GM12878 (cell line): Measurements from ENCODE around the gene S100A3. TPM values are rescaled to one million over a fixed set of nuclear protein-coding genes. Genes with fewer than 3 reads are reported as not detected.
"Not testable (repeated sequence)": the region's sequence is repeated elsewhere in the genome, so short reads cannot be mapped to it uniquely, and the experiment has no call there.

Experiments
- ATAC-seq: fragments of 200-7000 bp; cut with Tn5 transposase; 3 replicates; pipeline ENCODE4 v1.9.1; 2020; ENCODE audit warnings: mild to moderate bottlenecking, moderate library complexity
- BruUV-seq: library from RNA; stranded (reverse); fragments of 400-500 nt; replicated peaks from 2 replicates; lab custom pipeline; 2021; lab: Mats Ljungman, UMichigan
- CTCF ChIA-PET: fragments of 300-600 bp; sonication (Branson Sonifier 250); formaldehyde crosslinking; extraction: SDS; loops from one replicate; lab custom pipeline; 2021; ENCODE audit warnings: inconsistent platforms; lab: Yijun Ruan, JAX
- POLR2A ChIA-PET: fragments of 350-600 bp; formaldehyde crosslinking; extraction: SDS; loops from one replicate; lab custom pipeline; 2021; ENCODE audit warnings: inconsistent platforms; lab: Charles Lee
- RAD21 ChIA-PET: fragments of 300-600 bp; sonication (Branson Sonifier 250); formaldehyde crosslinking; loops from one replicate; lab custom pipeline; 2023; ENCODE audit warnings: antibody characterized with exemption; ENCODE audit not compliant: unreplicated experiment; lab: Charles Lee
- SMC1A ChIA-PET: fragments of 300-600 bp; sonication (Branson Sonifier 250); formaldehyde crosslinking; loops from one replicate; lab custom pipeline; 2023; ENCODE audit not compliant: unreplicated experiment, uncharacterized antibody; lab: Charles Lee
- DNase-seq: peaks from one replicate; pipeline ENCODE4 v3.0.0-alpha.2; 2011; ENCODE audit warnings: low read depth, low spot score
- FAIRE-seq: peaks from 3 replicates; lab custom pipeline; 2011; peaks lifted over from hg19 to GRCh38; lab: Jason Lieb, UNC
- H2AFZ ChIP-seq: 2 replicates; pipeline ENCODE4 v1.6.0; 2011; ENCODE audit warnings: low read depth, low read length, control low read depth; ENCODE audit not compliant: control insufficient read depth
- H3K27ac ChIP-seq: 2 replicates; pipeline ENCODE4 v1.5.1; 2011; ENCODE audit warnings: control low read depth; ENCODE audit not compliant: control insufficient read depth, insufficient read depth
- H3K27me3 ChIP-seq, 2 experiments: replicated peaks in 1 of 2; 2 replicates each; pipeline versions ENCODE4 v1.6.0 to v1.6.1; 2011; ENCODE audit warnings: low read length in 1 of 2; ENCODE audit not compliant: control insufficient read depth in 2 of 2, insufficient read depth in 2 of 2
- H3K36me3 ChIP-seq, 2 experiments: 2 replicates each; pipeline ENCODE4 v1.5.1; 2011; ENCODE audit warnings: low read length in 1 of 2; ENCODE audit not compliant: control insufficient read depth in 2 of 2, insufficient read depth in 2 of 2
- H3K4me1 ChIP-seq: 2 replicates; pipeline ENCODE4 v1.6.1; 2011; ENCODE audit warnings: mild to moderate bottlenecking, low read length, moderate library complexity, mixed read lengths; ENCODE audit not compliant: control insufficient read depth, insufficient read depth
- H3K4me2 ChIP-seq: 2 replicates; pipeline ENCODE4 v1.6.0; 2011; ENCODE audit warnings: control low read depth; ENCODE audit not compliant: control insufficient read depth, insufficient read depth
- H3K4me3 ChIP-seq: fragments of 200-600 bp; sonication (generic); 2 replicates; pipeline ENCODE4 v1.5.1; 2016
- H3K79me2 ChIP-seq: 2 replicates; pipeline ENCODE4 v1.6.0; 2011; ENCODE audit warnings: low read length; ENCODE audit not compliant: control insufficient read depth, insufficient read depth
- H3K9ac ChIP-seq: 2 replicates; pipeline ENCODE4 v1.8.0; 2011; ENCODE audit warnings: low read length, control low read depth, mixed read lengths; ENCODE audit not compliant: control insufficient read depth, insufficient read depth
- H3K9me3 ChIP-seq: replicated peaks from 3 replicates; pipeline ENCODE4 v1.5.1; 2011; ENCODE audit warnings: mild to moderate bottlenecking, low read length; ENCODE audit not compliant: control insufficient read depth, insufficient read depth
- H4K20me1 ChIP-seq: 2 replicates; pipeline ENCODE4 v1.6.0; 2011; ENCODE audit not compliant: control insufficient read depth, insufficient read depth
- EED ChIP-seq: sonication (generic); IDR thresholded peaks from 2 replicates; pipeline ENCODE4 v1.6.1; 2016; ENCODE audit warnings: antibody characterized with exemption, low read depth
- HCFC1 ChIP-seq: fragments of 150-350 bp; IDR thresholded peaks from 2 replicates; pipeline ENCODE4 v1.6.1; 2014; ENCODE audit warnings: low read length
- MYC ChIP-seq: IDR thresholded peaks from 2 replicates; pipeline ENCODE4 v1.6.1; 2011; ENCODE audit warnings: mild to moderate bottlenecking, low read length, moderate library complexity, inconsistent platforms; ENCODE audit not compliant: insufficient read depth, insufficient replicate concordance, insufficient read length, severe bottlenecking
- POLR2A ChIP-seq: IDR thresholded peaks from 2 replicates; pipeline ENCODE4 v1.6.1; 2011; ENCODE audit warnings: low read depth, mild to moderate bottlenecking, low read length
- POLR2AphosphoS2 ChIP-seq: IDR thresholded peaks from 2 replicates; pipeline ENCODE4 v1.6.1; 2011; ENCODE audit warnings: low read depth, mild to moderate bottlenecking, low read length, improper control_type of control experiment, moderate library complexity
- TBL1XR1 ChIP-seq: IDR thresholded peaks from 2 replicates; pipeline ENCODE4 v1.6.1; 2012; ENCODE audit warnings: low read depth, low read length, improper control_type of control experiment
- WGBS: methylation state at CpG from one replicate; pipeline ENCODE4 v1.1.6; 2016; ENCODE audit warnings: low lambda C conversion rate; ENCODE audit not compliant: insufficient replicate concordance, insufficient coverage; ENCODE audit errors: missing lambda C conversion rate; 5-methylcytosine and 5-hydroxymethylcytosine counted together
- in situ Hi-C: fragments of 300-500 bp; cut with MboI; formaldehyde crosslinking; loops from 9 replicates; pipeline ENCODE4 v1.14.3; 2018; ENCODE audit warnings: mixed read lengths
- intact Hi-C: fragments of 100-400 bp; cut with micrococcal nuclease; formaldehyde crosslinking; loops from one replicate; pipeline ENCODE4 v1.14.2; 2022; ENCODE audit not compliant: unreplicated experiment
- polyA plus RNA-seq, 11 experiments: library from polyadenylated mRNA; depleted of rRNA in 4 of 11; unstranded in 6 of 11; stranded (reverse) in 5 of 11; fragments of >200 nt; fragmentation: Nextera tagmentation in 4 of 11; fragmentation: Illumina TruSeq in 1 of 11; extraction: Ambion mirVana in 4 of 11; extraction: Trizol in 1 of 11; gene quantifications; 1 replicate in 1 of 11; 2 replicates in 10 of 11; pipeline versions ENCODE4 v1.2.1 to v1.2.3, GENCODE V29; 2011 to 2016; ENCODE audit warnings: inconsistent platforms in 2 of 11, missing spikeins in 2 of 11, low read depth in 1 of 11
- total RNA-seq, 4 experiments: library from RNA; depleted of rRNA in 3 of 4; stranded (reverse); fragments of >200 nt in 3 of 4; fragmentation: Illumina TruSeq in 1 of 4; extraction: Trizol in 1 of 4; gene quantifications; 2 replicates each; pipeline versions ENCODE4 v1.2.1 to v1.2.3, GENCODE V29; 2013 to 2021

Gene S100A3
- total and polyA plus RNA-seq, 10 of the 15 experiments (the other 5 are each of a cell fraction or from before 2014, with no cell fraction given): 0.32 to 0.45 TPM; not detected in 8

DNA sequence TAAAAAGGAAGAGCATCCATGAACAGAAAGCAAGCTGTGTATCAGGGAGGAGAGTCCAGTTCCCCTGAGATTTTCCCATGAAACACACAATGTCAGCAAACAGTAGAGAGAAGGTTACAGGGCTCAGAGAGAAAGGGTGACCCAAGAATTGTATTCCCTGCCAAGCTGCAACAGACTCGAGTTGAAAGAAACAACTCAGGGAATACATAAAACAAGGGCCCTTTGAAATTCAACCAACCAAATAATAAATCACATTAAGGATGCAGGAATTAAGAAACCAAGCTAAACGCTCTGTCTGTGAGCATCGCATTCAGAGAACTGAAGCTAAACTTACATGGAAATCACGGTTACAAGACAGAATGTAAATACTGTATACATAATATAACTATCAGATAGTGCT lies 43.7 kb upstream of the S100A3 start:
- no peak overlapping the region for H2AFZ ChIP-seq
- FAIRE-seq: no peak
- no peak for ATAC-seq
- in situ Hi-C loops: no loop called here
- H3K27ac ChIP-seq: no peak overlapping the region
- no peak overlapping the region for H3K4me2 ChIP-seq
- DNase-seq: no peak
- no peak overlapping the region for H3K9ac ChIP-seq
- RAD21 ChIA-PET: no interaction called here
- H4K20me1 ChIP-seq: no peaks in the 10 kb centered on the region
- H3K36me3 ChIP-seq: no peaks in the 10 kb centered on the region
- no peaks in the 10 kb centered on the region for H3K79me2 ChIP-seq
- CTCF ChIA-PET: interaction anchor here (0.7 to 2.1 kb wide), 7 partner anchors 15 to 98 kb away, joined by 3 to 6 read pairs (median 3); partner anchors contain the start of genes S100A13 and S100A14
- TF ChIP-seq MYC (no peak), TBL1XR1 (no peak)
- H3K4me3 ChIP-seq: no peak overlapping the region
- POLR2A ChIA-PET: no interaction called here
- peaks cover 7% of the 10 kb centered on the region for H3K4me1 ChIP-seq
- intact Hi-C loops: no loop called here
- SMC1A ChIA-PET: interaction anchor here (1.3 to 2.3 kb wide), 5 partner anchors 15 to 247 kb away, joined by 3 to 8 read pairs (median 3); partner anchors contain the start of genes CHTOP and S100A14
- H3K9me3 ChIP-seq: no peaks in the 10 kb centered on the region
- no TSS peak for BruUV-seq
- H3K27me3 ChIP-seq: no peaks in the 10 kb centered on the region
- WGBS: 54% methylated on average over 4 of the region's 4 CpGs

- no peaks in the 10 kb centered on the region for H4K20me1 ChIP-seq
- H3K4me3 ChIP-seq: no peak overlapping the region
- SMC1A ChIA-PET: interaction anchor here (0.7 kb wide), 1 partner anchor 16 kb away, joined by 3 read pairs; no protein-coding TSS in a partner anchor
- CTCF ChIA-PET: interaction anchor here (0.7 to 1.0 kb wide), 3 partner anchors 12 to 515 kb away, joined by 3 read pairs; no protein-coding TSS in a partner anchor
- FAIRE-seq: no peak
- H3K27me3 ChIP-seq: no peaks in the 10 kb centered on the region
- 45% methylated on average over 2 of the region's 2 CpGs for WGBS
- no peak overlapping the region for H2AFZ ChIP-seq
- no peak overlapping the region for H3K27ac ChIP-seq
- no peaks in the 10 kb centered on the region for H3K79me2 ChIP-seq
- H3K9ac ChIP-seq: no peak overlapping the region
- ATAC-seq: no peak
- TF ChIP-seq POLR2AphosphoS2 (no peak), HCFC1 (no peak), POLR2A (no peak), EED (no peak)
- no TSS peak for BruUV-seq
- no peaks in the 10 kb centered on the region for H3K36me3 ChIP-seq
- no peaks in the 10 kb centered on the region for H3K9me3 ChIP-seq
- H3K4me1 ChIP-seq: no peaks in the 10 kb centered on the region
- no peak for DNase-seq
- intact Hi-C loops: no loop called here
- H3K4me2 ChIP-seq: no peak overlapping the region
- POLR2A ChIA-PET: interaction anchor here (0.7 kb wide), 1 partner anchor 236 kb away, joined by 3 read pairs; no protein-coding TSS in a partner anchor
- RAD21 ChIA-PET: no interaction called here
- in situ Hi-C loops: no loop called here
These were observed 39.4 kb upstream of the S100A3 start for GRCh38 chr1:153588482-153588881.

GRCh38 chr1:153588033-153588432 lies 39.0 kb upstream of the S100A3 start:
- H3K79me2 ChIP-seq, ATAC-seq, H3K27ac ChIP-seq, H3K36me3 ChIP-seq, BruUV-seq, H3K4me3 ChIP-seq, H3K4me1 ChIP-seq, DNase-seq, intact Hi-C loops, H2AFZ ChIP-seq, in situ Hi-C loops, RAD21 ChIA-PET, H4K20me1 ChIP-seq, H3K27me3 ChIP-seq, H3K4me2 ChIP-seq, H3K9ac ChIP-seq, FAIRE-seq, H3K9me3 ChIP-seq: not testable (repeated sequence)
- WGBS: 69% methylated on average over 10 of the region's 10 CpGs
- ChIA-PET POLR2A (interaction anchor here (0.7 kb wide), 1 partner anchor 236 kb away, joined by 3 read pairs; no protein-coding TSS in a partner anchor), SMC1A (interaction anchor here (0.7 kb wide), 1 partner anchor 16 kb away, joined by 3 read pairs; no protein-coding TSS in a partner anchor), CTCF (interaction anchor here (0.7 to 1.0 kb wide), 3 partner anchors 12 to 515 kb away, joined by 3 read pairs; no protein-coding TSS in a partner anchor)
